ENCODE data around the gene COASY.
"Not testable (repeated sequence)": the region's sequence is repeated elsewhere in the genome, so short reads cannot be mapped to it uniquely, and the experiment has no call there.

DNA sequence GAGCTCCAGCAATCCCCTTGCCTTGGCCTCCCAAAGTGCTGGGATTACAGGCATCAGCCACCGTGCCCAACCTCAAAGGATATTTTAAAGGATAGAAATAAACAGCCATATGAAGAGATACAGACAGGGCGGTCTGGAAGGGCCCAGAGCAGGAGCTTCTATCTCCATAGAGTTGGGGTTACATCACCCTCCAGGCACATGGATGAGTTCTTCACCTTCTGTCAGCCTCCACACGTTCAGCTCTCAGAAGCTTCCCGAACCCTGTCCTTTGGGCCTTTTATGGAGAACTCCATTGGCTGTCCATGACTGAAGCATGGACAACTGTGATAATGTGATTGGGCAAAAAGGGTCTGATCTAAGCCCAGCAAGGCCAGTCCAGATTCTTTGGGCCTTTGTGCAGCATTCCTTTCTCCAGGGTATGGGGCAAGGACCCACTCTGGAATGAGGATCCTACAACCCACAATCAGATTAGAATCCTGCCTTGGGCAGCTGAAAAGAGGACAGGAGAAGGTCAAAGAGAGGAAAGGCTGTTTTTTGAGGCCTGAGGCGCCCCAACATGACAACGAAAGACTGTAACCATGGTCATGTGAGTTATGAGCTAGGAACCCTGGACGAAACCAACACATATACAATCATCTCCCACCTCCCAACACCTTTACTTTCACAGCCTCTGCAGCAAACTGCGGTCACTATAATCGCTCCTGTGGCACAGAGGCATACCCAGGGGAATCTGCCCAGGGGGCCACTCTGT is 16.0 kb upstream of the COASY start:
- TF ChIP-seq, protein P1, sequence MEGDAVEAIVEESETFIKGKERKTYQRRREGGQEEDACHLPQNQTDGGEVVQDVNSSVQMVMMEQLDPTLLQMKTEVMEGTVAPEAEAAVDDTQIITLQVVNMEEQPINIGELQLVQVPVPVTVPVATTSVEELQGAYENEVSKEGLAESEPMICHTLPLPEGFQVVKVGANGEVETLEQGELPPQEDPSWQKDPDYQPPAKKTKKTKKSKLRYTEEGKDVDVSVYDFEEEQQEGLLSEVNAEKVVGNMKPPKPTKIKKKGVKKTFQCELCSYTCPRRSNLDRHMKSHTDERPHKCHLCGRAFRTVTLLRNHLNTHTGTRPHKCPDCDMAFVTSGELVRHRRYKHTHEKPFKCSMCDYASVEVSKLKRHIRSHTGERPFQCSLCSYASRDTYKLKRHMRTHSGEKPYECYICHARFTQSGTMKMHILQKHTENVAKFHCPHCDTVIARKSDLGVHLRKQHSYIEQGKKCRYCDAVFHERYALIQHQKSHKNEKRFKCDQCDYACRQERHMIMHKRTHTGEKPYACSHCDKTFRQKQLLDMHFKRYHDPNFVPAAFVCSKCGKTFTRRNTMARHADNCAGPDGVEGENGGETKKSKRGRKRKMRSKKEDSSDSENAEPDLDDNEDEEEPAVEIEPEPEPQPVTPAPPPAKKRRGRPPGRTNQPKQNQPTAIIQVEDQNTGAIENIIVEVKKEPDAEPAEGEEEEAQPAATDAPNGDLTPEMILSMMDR (conservative IDR thresholded peaks at IDR 0.05; ENCODE audit: low read length) = not testable (repeated sequence)
- TF ChIP-seq EZH2phosphoT487 (IDR thresholded peaks at IDR 0.05; ENCODE audit: borderline replicate concordance) = not testable (repeated sequence)
